Mesenchymal stem cell (in vitro differentiated cells and primary cell): ENCODE results near the gene PPP1R1A. TPM values are rescaled to one million over a fixed set of nuclear protein-coding genes. Genes with fewer than 3 reads are reported as not detected.
A peak's percentile ranks its signal among the peaks of the same experiment; 100 is the strongest.

ENCODE experiments used
- DNase-seq: peaks from one replicate; pipeline ENCODE4 v3.0.0-alpha.2; 2013
- H2AFZ ChIP-seq: one replicate; pipeline ENCODE4 v1.6.1; 2013; ENCODE audit warnings: low read depth, mild to moderate bottlenecking, control low read depth, inconsistent platforms, low read length, moderate library complexity
- H2AK5ac ChIP-seq: 2 replicates; pipeline ENCODE4 v1.6.1; 2013; ENCODE audit warnings: low read length, moderate library complexity, mild to moderate bottlenecking, inconsistent platforms; ENCODE audit not compliant: severe bottlenecking
- H2BK120ac ChIP-seq: one replicate; pipeline ENCODE4 v1.6.1; 2013; ENCODE audit warnings: low read depth, mild to moderate bottlenecking, inconsistent platforms, low read length, moderate library complexity
- H2BK12ac ChIP-seq, 2 experiments: one replicate each; pipeline ENCODE4 v1.6.1; 2013; ENCODE audit warnings: inconsistent platforms in 2 of 2, low read length in 2 of 2, mild to moderate bottlenecking in 2 of 2, moderate library complexity in 2 of 2, control low read depth in 1 of 2
- H2BK15ac ChIP-seq: one replicate; pipeline ENCODE4 v1.6.1; 2013; ENCODE audit warnings: mild to moderate bottlenecking, low read depth, inconsistent platforms; ENCODE audit not compliant: poor library complexity, severe bottlenecking
- H2BK5ac ChIP-seq: 2 replicates; pipeline ENCODE4 v1.6.1; 2013; ENCODE audit warnings: low read depth, mild to moderate bottlenecking, low read length, control low read depth, inconsistent platforms; ENCODE audit not compliant: poor library complexity, severe bottlenecking
- H3K14ac ChIP-seq, 2 experiments: one replicate each; pipeline ENCODE4 v1.6.1; 2013; ENCODE audit warnings: inconsistent platforms in 2 of 2, low read length in 2 of 2, control low read depth in 1 of 2, mild to moderate bottlenecking in 1 of 2, moderate library complexity in 1 of 2
- H3K18ac ChIP-seq, 2 experiments: one replicate each; pipeline ENCODE4 v1.6.1; 2013; ENCODE audit warnings: inconsistent platforms in 2 of 2, low read length in 2 of 2, control low read depth in 1 of 2, low read depth in 1 of 2, mild to moderate bottlenecking in 1 of 2
- H3K23ac ChIP-seq, 2 experiments: one replicate each; pipeline ENCODE4 v1.6.1; 2013; ENCODE audit warnings: inconsistent platforms in 2 of 2, low read length in 2 of 2, mild to moderate bottlenecking in 2 of 2, moderate library complexity in 2 of 2, control low read depth in 1 of 2
- H3K27ac ChIP-seq: 2 replicates; pipeline ENCODE4 v1.5.1; 2013; ENCODE audit warnings: mild to moderate bottlenecking, moderate library complexity, low read length, control low read depth, inconsistent platforms; ENCODE audit not compliant: poor library complexity, severe bottlenecking
- H3K27me3 ChIP-seq, 2 experiments: 2 replicates each; pipeline versions ENCODE4 v1.6.1 to v1.7.0; 2013; ENCODE audit warnings: low read length in 2 of 2, mild to moderate bottlenecking in 2 of 2, moderate library complexity in 2 of 2, control low read depth in 1 of 2, inconsistent platforms in 1 of 2; ENCODE audit not compliant: control insufficient read depth in 1 of 2, insufficient read depth in 1 of 2
- H3K36me3 ChIP-seq, 2 experiments: 2 replicates each; pipeline versions ENCODE4 v1.6.1 to v1.7.0; 2013; ENCODE audit warnings: low read length in 2 of 2, control low read depth in 1 of 2, inconsistent platforms in 1 of 2, low read depth in 1 of 2, mild to moderate bottlenecking in 1 of 2; ENCODE audit not compliant: insufficient read depth in 2 of 2, control insufficient read depth in 1 of 2
- H3K4ac ChIP-seq, 2 experiments: one replicate each; pipeline ENCODE4 v1.6.1; 2013; ENCODE audit warnings: inconsistent platforms in 2 of 2, low read length in 2 of 2, mild to moderate bottlenecking in 2 of 2, moderate library complexity in 2 of 2, control low read depth in 1 of 2, low read depth in 1 of 2
- H3K4me1 ChIP-seq: 2 replicates; pipeline ENCODE4 v1.6.1; 2013; ENCODE audit warnings: low read depth, low read length, control low read depth; ENCODE audit not compliant: control insufficient read depth, insufficient read depth
- H3K4me2 ChIP-seq: 2 replicates; pipeline ENCODE4 v1.6.1; 2013; ENCODE audit warnings: low read length, mild to moderate bottlenecking, inconsistent platforms; ENCODE audit not compliant: poor library complexity, severe bottlenecking
- H3K4me3 ChIP-seq, 2 experiments: 2 replicates each; pipeline versions ENCODE4 v1.5.1 to v1.7.0; 2013; ENCODE audit warnings: low read length in 2 of 2, mild to moderate bottlenecking in 2 of 2, control low read depth in 1 of 2, low read depth in 1 of 2; ENCODE audit not compliant: insufficient read depth in 1 of 2
- H3K79me1 ChIP-seq: replicated peaks from 2 replicates; pipeline ENCODE4 v1.6.1; 2013; ENCODE audit warnings: mild to moderate bottlenecking, control low read depth, low read length, inconsistent platforms; ENCODE audit not compliant: poor library complexity, severe bottlenecking
- H3K9ac ChIP-seq: 2 replicates; pipeline ENCODE4 v1.7.0; 2013; ENCODE audit warnings: mild to moderate bottlenecking, low read length, moderate library complexity
- H3K9me3 ChIP-seq: 2 replicates; pipeline ENCODE4 v1.7.0; 2013; ENCODE audit warnings: mild to moderate bottlenecking, low read length; ENCODE audit not compliant: control insufficient read depth
- H4K8ac ChIP-seq: one replicate; pipeline ENCODE4 v1.6.1; 2013; ENCODE audit warnings: inconsistent platforms, mild to moderate bottlenecking, low read length, moderate library complexity
- H4K91ac ChIP-seq: one replicate; pipeline ENCODE4 v1.6.1; 2013; ENCODE audit warnings: mild to moderate bottlenecking, low read length, inconsistent platforms
- WGBS: methylation state at CpG from one replicate; pipeline ENCODE4 v1.1.7; 2013; ENCODE audit warnings: mixed read lengths; 5-methylcytosine and 5-hydroxymethylcytosine counted together
- polyA plus RNA-seq, 2 experiments: library from polyadenylated mRNA; stranded (reverse); fragments of 200-250 nt; gene quantifications; one replicate each; pipeline ENCODE4 v1.2.3, GENCODE V29; 2013

Gene PPP1R1A, protein sequence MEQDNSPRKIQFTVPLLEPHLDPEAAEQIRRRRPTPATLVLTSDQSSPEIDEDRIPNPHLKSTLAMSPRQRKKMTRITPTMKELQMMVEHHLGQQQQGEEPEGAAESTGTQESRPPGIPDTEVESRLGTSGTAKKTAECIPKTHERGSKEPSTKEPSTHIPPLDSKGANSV
- polyA plus RNA-seq (2013, experiment 1 of 2), result not detected
- polyA plus RNA-seq (2013, experiment 2 of 2), result not detected

DNA sequence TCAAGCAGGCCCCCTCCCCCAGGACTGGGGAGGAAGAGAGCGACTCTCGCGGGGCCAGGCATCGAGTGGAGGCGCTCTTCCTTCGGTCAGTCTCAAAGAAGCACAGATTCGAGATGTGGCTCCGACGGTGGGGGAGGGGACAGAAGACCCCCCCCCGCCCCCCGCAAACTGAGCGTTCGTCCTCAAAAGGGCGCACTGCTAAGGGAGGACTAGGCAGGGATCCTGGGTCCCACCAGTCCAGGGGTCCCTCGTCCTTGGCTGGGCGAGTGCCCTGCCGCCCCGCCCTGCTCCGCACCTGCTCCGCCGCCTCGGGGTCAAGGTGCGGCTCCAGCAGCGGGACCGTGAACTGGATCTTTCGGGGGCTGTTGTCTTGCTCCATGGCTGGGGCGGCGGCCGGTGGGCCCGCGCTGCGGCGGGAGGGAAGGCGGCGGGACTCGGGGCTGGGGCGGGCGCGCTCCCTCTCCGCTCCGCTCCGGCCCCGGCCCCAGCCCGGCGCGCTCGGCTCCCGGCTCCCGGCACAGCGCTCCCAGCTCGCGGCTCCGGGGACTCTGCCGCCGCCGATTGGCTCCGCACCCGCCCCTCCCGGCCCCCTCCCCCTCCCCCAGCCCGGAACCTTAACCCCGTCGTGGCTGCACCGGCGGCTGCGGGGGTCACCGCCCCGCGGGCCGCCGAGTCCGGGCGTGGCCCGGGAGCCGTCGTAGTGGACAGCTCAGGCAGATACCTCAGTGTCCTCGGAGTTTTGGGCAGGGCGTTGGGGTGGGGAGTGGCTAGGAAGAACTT, at the start of gene PPP1R1A:
PPP1R1A (minus strand) TSS at position 550 of the 780 bp plus-strand sequence; CDS start at position 379, 171 bp downstream.
- no peak within 1 kb of the TSS for H3K27ac ChIP-seq
- H3K4me1 ChIP-seq, result peaks cover 33% of the 10 kb centered on the region
- no peak for DNase-seq
- no peak within 1 kb of the TSS for H2AFZ ChIP-seq
- H3K9me3 ChIP-seq, result no peaks in the 10 kb centered on the region
- H3K18ac ChIP-seq, result no peak within 1 kb of the TSS
- H2AK5ac ChIP-seq, result no peak within 1 kb of the TSS
- H3K36me3 ChIP-seq, result no peaks in the 10 kb centered on the region
- peak within 1 kb of the TSS; percentile 49 for H3K9ac ChIP-seq
- H3K14ac ChIP-seq, result no peak within 1 kb of the TSS
- WGBS, result 2% methylated on average over 44 of the region's 77 CpGs
- no peak within 1 kb of the TSS for H3K23ac ChIP-seq
- H3K27me3 ChIP-seq, result peaks cover 56 to 62% of the 10 kb centered on the region in 2 experiments
- no peak within 1 kb of the TSS for H2BK12ac ChIP-seq
- no peak within 1 kb of the TSS for H2BK5ac ChIP-seq
- peak within 1 kb of the TSS; percentile 65 for H3K4me3 ChIP-seq
- H2BK120ac ChIP-seq, result no peak within 1 kb of the TSS
- H2BK15ac ChIP-seq, result no peak within 1 kb of the TSS
- no peaks in the 10 kb centered on the region for H3K79me1 ChIP-seq
- no peak within 1 kb of the TSS for H4K91ac ChIP-seq
- no peak within 1 kb of the TSS for H3K4ac ChIP-seq
- H3K4me2 ChIP-seq, result peak within 1 kb of the TSS; percentile 81
- no peak within 1 kb of the TSS for H4K8ac ChIP-seq

DNA sequence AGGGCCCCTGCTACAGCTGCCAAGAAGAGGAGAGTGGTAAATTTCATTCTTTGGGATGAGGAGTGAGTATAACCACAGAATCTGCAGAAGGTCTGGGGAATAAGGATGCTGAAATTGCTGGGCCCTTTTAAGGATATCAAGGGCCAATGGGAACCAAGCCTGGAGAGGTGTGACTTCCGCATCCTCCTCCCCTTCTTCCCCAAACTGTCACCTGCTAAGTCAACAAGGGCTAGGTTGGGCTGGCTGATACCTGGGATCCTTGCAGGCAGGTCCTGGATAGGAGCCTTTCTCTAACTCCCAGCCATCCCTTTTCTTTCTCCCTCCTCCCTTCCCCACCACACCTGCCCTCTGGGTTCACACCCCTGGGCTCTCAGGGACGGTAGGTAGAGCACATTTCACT, 46.3 kb upstream of the PPP1R1A start, which contains the start of gene LACRT:
LACRT (minus strand) TSS at position 101 of the 400 bp plus-strand sequence; CDS start at position 47, 54 bp downstream.
- Histone ChIP-seq H3K18ac (no peak within 1 kb of the TSS), H3K4ac (no peak within 1 kb of the TSS), H3K4me1 (no peaks in the 10 kb centered on the region), H3K27me3 (peaks cover 7 to 42% of the 10 kb centered on the region in 2 experiments), H2BK15ac (no peak within 1 kb of the TSS), H3K27ac (no peak within 1 kb of the TSS), H3K79me1 (no peaks in the 10 kb centered on the region), H4K8ac (no peak within 1 kb of the TSS), H3K4me3 (no peak within 1 kb of the TSS), H3K36me3 (no peaks in the 10 kb centered on the region), H2BK12ac (no peak within 1 kb of the TSS), H3K23ac (no peak within 1 kb of the TSS), H2BK5ac (no peak within 1 kb of the TSS), H3K4me2 (no peak within 1 kb of the TSS), H2BK120ac (no peak within 1 kb of the TSS), H2AFZ (no peak within 1 kb of the TSS), H2AK5ac (no peak within 1 kb of the TSS), H3K9ac (no peak within 1 kb of the TSS), H3K9me3 (no peaks in the 10 kb centered on the region), H4K91ac (no peak within 1 kb of the TSS), H3K14ac (no peak within 1 kb of the TSS)
- 80% methylated on average over 2 of the region's 2 CpGs for WGBS
- no peak for DNase-seq

DNA sequence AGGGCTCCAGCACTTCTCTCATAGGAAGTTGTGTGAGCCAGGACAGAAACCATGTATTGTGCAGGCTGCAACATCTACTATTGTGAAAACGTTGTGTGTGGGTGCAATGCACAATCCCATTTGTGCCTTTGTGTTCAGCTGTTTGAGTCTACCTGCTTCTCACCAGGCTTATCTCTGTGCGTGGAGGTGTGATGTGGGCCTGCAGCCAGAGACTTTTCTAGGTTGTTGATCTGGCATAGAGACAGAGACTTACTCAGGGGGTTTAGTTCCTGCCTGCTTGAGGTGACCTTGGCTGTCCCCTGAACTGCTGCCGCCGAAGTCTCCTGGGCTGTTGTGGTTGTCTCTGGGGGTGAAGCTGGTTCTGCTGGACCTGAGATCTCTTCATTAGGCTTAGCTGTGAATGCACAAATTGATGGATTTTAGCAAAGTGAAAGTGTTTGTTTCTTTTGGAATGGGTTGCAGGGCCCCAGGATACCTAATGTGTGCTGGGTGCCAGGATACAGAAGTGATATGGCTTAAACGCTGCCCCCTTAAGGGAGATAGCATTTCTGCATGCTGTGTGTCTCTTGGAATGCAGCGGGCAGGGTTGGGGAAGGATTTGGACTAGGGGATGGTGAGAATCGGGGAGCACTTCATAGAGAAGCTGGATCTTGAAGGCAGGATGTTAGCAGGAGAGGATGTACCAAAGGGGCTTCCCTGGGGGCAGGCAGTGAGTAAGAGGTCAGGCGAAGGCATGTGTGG, 43.7 kb upstream of the PPP1R1A start:
- H3K9ac ChIP-seq, result no peak overlapping the region
- H3K4me3 ChIP-seq, result no peak overlapping the region
- peaks cover 10% of the 10 kb centered on the region for H3K9me3 ChIP-seq
- H4K8ac ChIP-seq, result no peak overlapping the region
- WGBS, result 61% methylated on average over 8 of the region's 8 CpGs
- H3K14ac ChIP-seq, result no peak overlapping the region
- H3K4me1 ChIP-seq, result no peaks in the 10 kb centered on the region
- no peak overlapping the region for H2BK15ac ChIP-seq
- no peaks in the 10 kb centered on the region for H3K79me1 ChIP-seq
- no peak overlapping the region for H3K27ac ChIP-seq
- H2AK5ac ChIP-seq, result no peak overlapping the region
- H2AFZ ChIP-seq, result no peak overlapping the region
- no peak overlapping the region for H2BK12ac ChIP-seq
- no peaks in the 10 kb centered on the region for H3K36me3 ChIP-seq
- H3K4ac ChIP-seq, result no peak overlapping the region
- no peak overlapping the region for H3K23ac ChIP-seq
- H3K4me2 ChIP-seq, result no peak overlapping the region
- H4K91ac ChIP-seq, result no peak overlapping the region
- no peak overlapping the region for H2BK120ac ChIP-seq
- H3K27me3 ChIP-seq, result peaks cover 9 to 42% of the 10 kb centered on the region in 2 experiments
- DNase-seq, result no peak
- no peak overlapping the region for H3K18ac ChIP-seq
- no peak overlapping the region for H2BK5ac ChIP-seq

DNA sequence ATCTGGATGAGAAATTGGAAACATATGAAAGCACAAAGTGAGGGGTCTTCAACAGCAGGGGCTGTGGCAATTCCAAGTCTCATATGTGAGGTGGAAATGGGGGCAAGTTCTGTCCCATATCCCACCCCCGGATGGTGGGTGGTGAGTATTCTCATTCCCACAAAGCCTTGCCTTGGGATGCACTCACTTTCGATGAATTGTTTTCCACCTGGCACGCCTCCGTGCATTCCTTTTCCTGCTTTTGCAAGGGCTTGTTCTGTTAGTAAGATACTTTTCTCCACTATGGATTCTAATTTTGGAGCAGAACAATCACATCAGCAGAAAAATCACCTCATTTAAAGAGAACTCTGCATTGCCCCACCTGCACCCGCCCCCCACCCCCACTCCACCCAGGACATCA, 43.1 kb upstream of the PPP1R1A start:
- Histone ChIP-seq H3K23ac (no peak overlapping the region), H3K79me1 (no peaks in the 10 kb centered on the region), H3K4me3 (no peak overlapping the region), H2BK5ac (no peak overlapping the region), H3K18ac (no peak overlapping the region), H3K9ac (no peak overlapping the region), H2AK5ac (no peak overlapping the region), H2AFZ (no peak overlapping the region), H2BK120ac (no peak overlapping the region), H3K36me3 (no peaks in the 10 kb centered on the region), H3K4ac (no peak overlapping the region), H4K8ac (no peak overlapping the region), H3K4me1 (no peaks in the 10 kb centered on the region), H2BK12ac (no peak overlapping the region), H3K14ac (no peak overlapping the region), H3K9me3 (peaks cover 10% of the 10 kb centered on the region), H2BK15ac (no peak overlapping the region), H3K27me3 (peaks cover 9 to 42% of the 10 kb centered on the region in 2 experiments), H3K27ac (no peak overlapping the region), H4K91ac (no peak overlapping the region), H3K4me2 (no peak overlapping the region)
- no peak for DNase-seq
- 88% methylated on average over 4 of the region's 5 CpGs for WGBS
